NCI-H226 (cell line): ENCODE results near the gene ANKRD24.
"Not testable (repeated sequence)": the region's sequence is repeated elsewhere in the genome, so short reads cannot be mapped to it uniquely, and the experiment has no call there.

Source experiments
- DNase-seq: peaks from one replicate; pipeline ENCODE4 v3.0.0-alpha.2; 2015

ANKRD24 gene

GRCh38 chr19:4199699-4200293 lies 17.3 kb downstream of the ANKRD24 start:
- DNase-seq: no peak

GRCh38 chr19:4200940-4201542 lies 18.6 kb downstream of the ANKRD24 start:
- no peak for DNase-seq

- no peak for DNase-seq
These were observed 19.3 kb downstream of the ANKRD24 start for GRCh38 chr19:4201798-4202197.

GRCh38 chr19:4206818-4207484 lies 24.5 kb downstream of the ANKRD24 start:
- peak; percentile 65 for DNase-seq

GRCh38 chr19:4208385-4209094 lies 26.1 kb downstream of the ANKRD24 start:
- DNase-seq: peak; percentile 67

GRCh38 chr19:4210166-4210731 lies 27.8 kb downstream of the ANKRD24 start:
- DNase-seq: no peak

- DNase-seq: no peak
These were observed 30.6 kb downstream of the ANKRD24 start for GRCh38 chr19:4213116-4213515.

GRCh38 chr19:4215807-4216206 lies 33.3 kb downstream of the ANKRD24 start:
- DNase-seq: no peak

- no peak for DNase-seq
These were observed 34.4 kb downstream of the ANKRD24 start for GRCh38 chr19:4216846-4217245.

- DNase-seq: no peak
These were observed 35.2 kb downstream of the ANKRD24 start for GRCh38 chr19:4217429-4218264.

- not testable (repeated sequence) for DNase-seq
These were observed 36.0 kb downstream of the ANKRD24 start for GRCh38 chr19:4218523-4218922.

- no peak for DNase-seq
These were observed 37.7 kb downstream of the ANKRD24 start for GRCh38 chr19:4220188-4220587.

- DNase-seq: no peak
These were observed 42.0 kb downstream of the ANKRD24 start for GRCh38 chr19:4224470-4224869.

GRCh38 chr19:4225885-4226284 lies 43.4 kb downstream of the ANKRD24 start:
- no peak for DNase-seq

GRCh38 chr19:4227771-4228170 lies 45.3 kb downstream of the ANKRD24 start:
- no peak for DNase-seq

- DNase-seq: no peak
These were observed 46.3 kb downstream of the ANKRD24 start for GRCh38 chr19:4228765-4229178.

GRCh38 chr19:4229179-4229931 lies 46.9 kb downstream of the ANKRD24 start, which contains the start of gene EBI3:
EBI3 (plus strand) TSS chr19:4229523; CDS start chr19:4229551, 28 bp downstream.
- peak; percentile 78 for DNase-seq

- not testable (repeated sequence) for DNase-seq
These were observed 47.7 kb downstream of the ANKRD24 start for GRCh38 chr19:4230237-4230636.

- DNase-seq: not testable (repeated sequence)
These were observed 49.0 kb downstream of the ANKRD24 start for GRCh38 chr19:4231521-4231920.

GRCh38 chr19:4232139-4232538 lies 49.6 kb downstream of the ANKRD24 start:
- DNase-seq: not testable (repeated sequence)

GRCh38 chr19:4232614-4233281 lies 50.3 kb downstream of the ANKRD24 start:
- DNase-seq: no peak
